Activated CD8-positive, alpha-beta memory T cell treated with anti-CD3 and anti-CD28 coated beads for 24 hours (primary cell): ENCODE results near the gene H3-3A.

ENCODE experiments used
- DNase-seq: peaks from one replicate; pipeline ENCODE4 v3.0.0-alpha.2; 2020

H3-3A gene

DNA sequence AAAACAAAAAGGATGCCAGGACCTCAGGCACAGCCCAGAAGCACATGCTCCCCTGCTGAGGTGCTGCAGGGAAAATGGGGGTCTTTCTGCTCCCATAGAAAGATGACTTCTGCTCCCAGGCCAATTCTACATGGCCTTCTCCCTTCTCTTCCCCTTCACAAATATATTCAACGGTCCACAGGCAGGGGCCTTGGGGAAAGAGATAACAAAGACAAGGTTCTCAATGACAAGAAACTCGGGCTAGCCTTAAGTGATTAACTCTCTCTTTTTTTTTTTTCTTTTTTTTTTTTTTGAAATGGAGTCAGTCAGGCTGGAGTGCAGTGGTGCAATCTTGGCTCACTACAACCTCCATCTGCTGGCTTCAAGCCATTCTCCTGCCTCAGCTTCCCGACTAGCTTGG is 54.2 kb downstream of the H3-3A start:
- DNase-seq = no peak

DNA sequence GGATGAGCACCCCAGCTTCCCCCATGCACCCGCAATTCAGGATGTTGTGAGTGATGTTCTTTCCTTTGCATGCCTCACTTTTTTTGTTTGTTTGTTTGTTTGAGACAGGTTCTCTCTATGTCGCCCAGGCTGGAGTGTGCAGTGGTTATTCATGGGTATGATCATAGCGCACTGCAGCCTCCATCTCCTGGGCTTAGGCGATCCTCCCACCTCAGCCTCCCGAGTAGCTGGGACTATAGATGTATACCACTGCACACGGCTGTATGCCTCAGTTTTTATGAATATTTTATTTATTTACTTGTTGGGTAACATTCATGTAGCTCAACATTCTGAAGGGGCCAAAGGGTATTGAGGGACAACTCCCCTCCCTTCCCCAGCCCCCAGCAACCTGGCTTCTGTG is 54.8 kb downstream of the H3-3A start:
- no peak for DNase-seq

DNA sequence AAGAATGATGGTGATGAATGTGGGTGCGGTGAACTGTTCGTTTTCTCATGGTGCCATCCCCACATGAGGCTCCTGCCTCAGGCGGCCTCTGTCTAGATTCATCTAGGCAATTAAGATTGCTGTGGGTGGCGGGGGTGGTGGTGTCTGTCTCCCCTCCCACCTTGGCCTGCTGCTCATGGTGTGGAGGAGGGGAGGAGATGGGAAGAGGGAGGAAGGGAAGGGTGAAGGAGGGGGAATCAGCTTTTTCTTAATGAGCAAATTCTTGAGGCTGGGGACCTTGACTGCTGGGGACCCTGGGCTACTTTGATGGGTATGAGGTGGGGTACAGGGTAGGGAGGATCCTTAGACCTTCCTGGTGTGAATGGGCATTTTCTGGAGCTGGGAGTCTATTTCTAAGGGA is 55.8 kb downstream of the H3-3A start:
- no peak for DNase-seq

DNA sequence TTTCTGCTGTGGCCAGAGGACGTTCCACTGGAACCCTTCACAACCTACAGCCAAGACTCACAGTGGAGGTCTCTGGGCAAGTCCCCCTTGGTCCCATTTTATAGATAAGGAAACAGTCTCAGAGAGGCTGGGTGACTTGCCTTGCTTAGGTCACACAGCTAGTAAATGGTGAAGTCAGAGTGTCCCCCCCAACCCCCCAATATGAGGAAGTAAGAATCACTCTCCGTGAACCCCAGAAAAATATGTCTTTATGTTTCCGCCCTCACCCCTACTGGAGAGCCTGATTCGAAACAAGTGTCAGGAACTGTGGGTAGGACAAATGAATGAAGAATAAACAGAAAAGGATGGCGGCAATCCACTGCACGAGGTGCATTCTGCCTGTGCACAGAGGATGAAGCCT is 56.7 kb downstream of the H3-3A start:
- no peak for DNase-seq

DNA sequence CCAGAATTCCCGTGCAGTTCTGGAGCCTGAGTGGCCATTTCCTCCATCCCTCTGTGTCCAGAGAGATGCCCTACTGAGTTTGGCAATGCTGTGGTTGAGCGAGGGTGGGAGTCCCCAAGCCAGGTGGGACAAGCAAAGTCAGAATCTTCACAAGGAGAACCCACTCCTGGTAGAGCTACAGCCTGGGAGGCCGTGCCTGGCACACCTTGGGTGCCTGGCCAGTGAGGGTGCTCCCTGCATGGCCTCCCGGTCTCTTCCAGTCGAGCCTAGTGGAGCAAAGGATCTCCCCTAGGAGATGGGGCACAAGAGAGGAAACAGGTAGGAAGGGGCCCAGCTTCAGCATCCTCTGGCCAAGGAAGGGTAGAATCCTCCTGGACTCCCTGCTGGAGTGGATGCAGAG is 57.9 kb downstream of the H3-3A start:
- no peak for DNase-seq

DNA sequence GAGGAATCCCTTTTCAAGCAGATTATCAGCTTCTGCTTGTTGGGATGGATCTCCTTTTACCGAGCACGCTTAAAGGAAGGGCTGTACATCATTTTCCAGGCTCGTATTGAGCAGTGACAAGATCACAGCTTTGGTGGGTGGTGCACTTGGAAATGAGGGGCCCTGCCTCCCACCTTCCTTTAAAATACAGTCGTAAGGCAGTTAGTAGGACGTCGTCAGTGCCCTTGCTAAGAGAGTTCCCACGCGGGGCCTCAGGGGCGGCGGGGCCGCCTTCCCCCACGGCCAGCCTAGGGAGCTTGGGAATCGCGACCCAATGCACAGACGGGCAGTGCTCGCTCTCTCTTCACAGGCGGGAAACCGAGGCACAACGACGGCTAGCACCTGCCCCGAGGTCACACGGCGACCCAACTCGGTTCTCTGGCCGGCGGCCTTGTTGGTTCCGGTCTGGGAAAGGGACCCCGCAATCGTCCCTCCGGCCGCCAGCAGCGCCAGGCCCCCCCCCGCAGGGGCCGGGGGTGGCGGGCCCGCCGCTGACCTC is 58.6 kb downstream of the H3-3A start:
- no peak for DNase-seq
